ENCODE measurements around the gene JAKMIP1.

- TF ChIP-seq POLR2A (IDR thresholded peaks at IDR 0.05; ENCODE audit: low read length) (no peak), GATA1 (IDR thresholded peaks at IDR 0.05; ENCODE audit: low read depth, low read length) (no peak)
Observed at GRCh38 chr4:6152869-6153705, 47.3 kb downstream of the JAKMIP1 start.

Data from erythroblast (primary cell).